SK-N-MC (cell line): Measurements from ENCODE around the gene SENP2.

Source experiments
- DNase-seq: peaks from one replicate; pipeline ENCODE4 v3.0.0-alpha.2; 2011; ENCODE audit warnings: low read depth, low spot score
- H3K27ac ChIP-seq: fragments of 200-600 bp; sonication (generic); 2 replicates; pipeline ENCODE4 v1.5.1; 2016; ENCODE audit warnings: mixed run types
- H3K36me3 ChIP-seq: fragments of 200-600 bp; sonication (generic); 2 replicates; pipeline ENCODE4 v1.6.1; 2017; ENCODE audit warnings: antibody characterized with exemption, low read length, mixed read lengths; ENCODE audit not compliant: insufficient read depth
- H3K4me3 ChIP-seq: fragments of 200-600 bp; sonication (generic); 2 replicates; pipeline ENCODE4 v1.5.1; 2016
- H3K9ac ChIP-seq: fragments of 200-600 bp; sonication (generic); 2 replicates; pipeline ENCODE4 v1.8.0; 2017; ENCODE audit warnings: mixed run types, mixed read lengths; ENCODE audit not compliant: insufficient read length
- H3K9me3 ChIP-seq: fragments of 200-600 bp; sonication (generic); 2 replicates; pipeline ENCODE4 v1.6.1; 2017; ENCODE audit warnings: low read depth, mild to moderate bottlenecking, antibody characterized with exemption, low read length, moderate library complexity, mixed read lengths
- EZH2 ChIP-seq: fragments of 200-600 bp; sonication (generic); IDR thresholded peaks from one replicate; pipeline ENCODE4 v1.6.1; 2017; ENCODE audit warnings: antibody characterized with exemption
- FOXP2 ChIP-seq: optimal IDR thresholded peaks from 2 replicates; pipeline ENCODE3; 2011; ENCODE audit warnings: mild to moderate bottlenecking, moderate library complexity; ENCODE audit not compliant: insufficient read depth; ENCODE audit errors: extremely low read length, control extremely low read depth
- POLR2AphosphoS5 ChIP-seq: IDR thresholded peaks from 2 replicates; pipeline ENCODE4 v1.6.1; 2012; ENCODE audit warnings: mild to moderate bottlenecking, low read depth, low read length, borderline replicate concordance

The SENP2 gene

DNA sequence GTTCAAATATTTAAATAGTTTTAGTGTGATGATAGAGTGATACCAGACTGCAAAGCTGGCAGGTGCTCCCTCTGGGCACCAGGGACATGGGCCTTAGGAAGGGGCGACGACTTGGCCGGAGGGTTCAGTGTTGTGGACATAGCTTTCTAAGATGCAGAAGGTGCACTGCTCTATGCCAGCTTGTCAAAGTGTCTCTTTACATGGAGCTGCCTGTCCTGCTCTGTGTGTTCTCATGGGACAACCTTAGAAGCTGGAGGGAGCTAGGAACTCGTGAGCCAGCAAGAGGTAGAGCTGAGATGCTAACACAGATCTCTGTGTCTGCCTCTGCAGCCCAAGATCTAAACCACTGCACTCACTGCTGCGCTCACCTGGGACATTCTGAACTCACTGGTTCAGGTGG, 77.8 kb downstream of the SENP2 start:
- H3K36me3 ChIP-seq = peaks cover 42% of the 10 kb centered on the region
- H3K9ac ChIP-seq = no peak overlapping the region
- no peak for DNase-seq

GRCh38 chr3:185667574-185667973, 81.5 kb downstream of the SENP2 start:
- Histone ChIP-seq H3K36me3 (peaks cover 69% of the 10 kb centered on the region), H3K27ac (no peak overlapping the region), H3K9me3 (no peaks in the 10 kb centered on the region), H3K9ac (no peak overlapping the region), H3K4me3 (no peak overlapping the region)
- no peak for DNase-seq
- TF ChIP-seq EZH2 (no peak), POLR2AphosphoS5 (no peak), FOXP2 (no peak)

More for the DNA sequence above, 77.8 kb downstream of the SENP2 start:
- TF ChIP-seq POLR2AphosphoS5 = no peak
- TF ChIP-seq EZH2 = no peak
- no peak for TF ChIP-seq FOXP2
- H3K4me3 ChIP-seq = no peak overlapping the region
- H3K27ac ChIP-seq = no peak overlapping the region
- no peaks in the 10 kb centered on the region for H3K9me3 ChIP-seq

DNA sequence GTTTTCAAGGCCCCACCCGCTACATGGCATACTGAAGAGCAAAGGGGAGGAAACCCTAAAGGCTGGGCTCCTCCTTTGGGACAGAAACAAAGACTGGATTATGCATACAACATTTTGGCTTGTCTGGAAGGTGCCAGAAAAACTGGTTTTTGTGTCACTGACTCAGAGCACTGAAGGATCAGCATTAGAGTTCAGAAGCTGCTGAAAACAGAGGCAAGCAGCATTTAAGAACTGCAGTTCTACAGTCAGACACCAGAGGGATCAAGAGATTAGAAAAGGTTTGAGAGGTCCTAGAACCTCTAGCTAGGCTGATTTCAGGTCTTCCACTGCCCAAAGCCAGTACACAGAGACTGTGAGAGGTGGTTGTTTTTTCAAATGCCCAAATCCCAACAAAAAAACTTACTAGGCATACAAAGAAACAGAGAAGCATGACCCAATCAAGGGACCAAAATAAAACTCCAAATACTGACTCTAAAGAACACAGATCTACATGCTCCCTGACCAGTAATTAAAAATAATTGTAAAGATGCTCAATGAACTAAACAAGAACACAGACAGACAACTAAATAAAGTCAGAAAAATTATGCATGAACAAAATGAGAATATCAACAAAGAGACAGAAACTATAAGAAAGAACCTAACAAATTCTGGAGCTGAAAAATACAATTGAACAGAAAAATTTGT, 91.2 kb downstream of the SENP2 start:
- Histone ChIP-seq H3K9me3 (0 out of 2 replicates have a peak, but pooled peaks cover 4% of the 10 kb centered on the region), H3K9ac (no peak overlapping the region), H3K36me3 (peaks cover 89% of the 10 kb centered on the region), H3K4me3 (no peak overlapping the region), H3K27ac (peak overlapping the region; percentile 38; the same call in 1 of the 2 replicates)
- TF ChIP-seq POLR2AphosphoS5 = no peak
- no peak for TF ChIP-seq EZH2
- no peak for TF ChIP-seq FOXP2
- DNase-seq = peak; percentile 34

- Histone ChIP-seq H3K9ac (no peak overlapping the region), H3K27ac (peak overlapping the region; percentile 38), H3K4me3 (no peak overlapping the region), H3K9me3 (0 out of 2 replicates have a peak, but pooled peaks cover 4% of the 10 kb centered on the region), H3K36me3 (peaks cover 89% of the 10 kb centered on the region)
- TF ChIP-seq POLR2AphosphoS5 = no peak
- TF ChIP-seq FOXP2 = no peak
- TF ChIP-seq EZH2 = no peak
- no peak for DNase-seq
These were observed 91.9 kb downstream of the SENP2 start for GRCh38 chr3:185678027-185678426.

DNA sequence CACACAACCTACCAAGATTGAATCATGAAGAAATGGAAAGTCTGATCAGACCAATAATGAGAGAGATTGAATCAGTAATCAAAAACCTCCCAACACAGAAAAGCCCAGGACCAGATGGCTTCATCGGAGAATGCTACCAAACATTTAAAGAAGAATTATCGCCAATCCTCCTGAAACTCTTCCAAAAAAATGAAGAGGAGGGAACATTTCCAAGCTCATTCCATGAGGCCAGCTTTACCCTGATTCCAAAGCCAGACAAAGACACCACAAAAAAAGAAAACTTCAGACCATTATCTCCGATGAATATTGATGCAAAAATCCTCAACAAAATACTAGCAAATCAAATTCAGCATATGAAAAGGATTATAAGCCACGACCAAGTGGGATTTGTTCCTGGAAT, 94.1 kb downstream of the SENP2 start:
- DNase-seq = no peak
- no peak overlapping the region for H3K4me3 ChIP-seq
- 0 out of 2 replicates have a peak, but pooled peaks cover 4% of the 10 kb centered on the region for H3K9me3 ChIP-seq
- H3K27ac ChIP-seq = no peak overlapping the region
- no peak overlapping the region for H3K9ac ChIP-seq
- peaks cover 89% of the 10 kb centered on the region for H3K36me3 ChIP-seq
- TF ChIP-seq POLR2AphosphoS5 (no peak), FOXP2 (no peak), EZH2 (no peak)
